Stimulated activated CD4-positive, alpha-beta T cell treated with anti-CD3 and anti-CD28 coated beads, TNF-alpha, amount 100 ng/mL, for 4 hours (primary cell): Measurements from ENCODE around the gene HPSE2.
"Not testable (repeated sequence)": the region's sequence is repeated elsewhere in the genome, so short reads cannot be mapped to it uniquely, and the experiment has no call there.

Experiments used
- DNase-seq, 3 experiments: peaks; one replicate each; pipeline ENCODE4 v3.0.0-alpha.2; 2020; ENCODE audit warnings: low read depth in 3 of 3

The HPSE2 gene

DNA sequence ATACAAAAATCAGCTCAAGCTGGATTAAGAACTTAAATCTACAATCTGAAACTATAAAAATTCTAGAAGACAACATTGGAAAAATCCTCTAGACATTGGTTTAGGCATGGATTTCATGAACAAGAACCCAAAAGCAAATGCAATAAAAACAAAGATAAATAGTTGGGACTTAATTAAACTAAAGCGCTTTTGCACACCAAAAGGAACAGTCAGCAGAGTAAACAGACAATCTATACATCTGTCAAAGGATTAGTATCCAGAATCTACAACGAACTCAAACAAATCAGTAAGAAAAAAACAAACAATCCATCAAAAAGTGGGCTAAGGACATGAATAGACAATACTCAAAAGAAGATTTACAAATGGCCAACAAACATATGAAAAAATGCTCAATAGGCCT, 733.1 kb downstream of the HPSE2 start:
- not testable (repeated sequence) for DNase-seq

DNA sequence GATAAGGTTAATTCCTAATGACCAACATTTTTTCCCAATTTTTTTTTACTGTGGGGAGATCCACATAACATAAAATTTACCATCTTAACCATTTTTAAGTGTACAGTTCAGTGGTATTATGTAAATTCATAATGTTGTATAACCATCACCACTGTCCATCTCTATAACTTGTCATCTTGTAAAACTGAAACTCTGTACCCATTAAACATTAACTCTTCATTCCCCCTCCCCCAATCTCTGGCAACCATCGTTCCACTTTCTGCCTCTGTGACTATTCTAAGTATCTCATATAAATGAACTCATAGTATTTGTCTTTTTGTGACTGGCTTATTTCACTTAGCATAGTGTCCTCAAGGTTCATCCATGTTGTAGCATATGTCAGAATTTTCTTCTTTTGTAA, 742.9 kb downstream of the HPSE2 start:
- no peak for DNase-seq

DNA sequence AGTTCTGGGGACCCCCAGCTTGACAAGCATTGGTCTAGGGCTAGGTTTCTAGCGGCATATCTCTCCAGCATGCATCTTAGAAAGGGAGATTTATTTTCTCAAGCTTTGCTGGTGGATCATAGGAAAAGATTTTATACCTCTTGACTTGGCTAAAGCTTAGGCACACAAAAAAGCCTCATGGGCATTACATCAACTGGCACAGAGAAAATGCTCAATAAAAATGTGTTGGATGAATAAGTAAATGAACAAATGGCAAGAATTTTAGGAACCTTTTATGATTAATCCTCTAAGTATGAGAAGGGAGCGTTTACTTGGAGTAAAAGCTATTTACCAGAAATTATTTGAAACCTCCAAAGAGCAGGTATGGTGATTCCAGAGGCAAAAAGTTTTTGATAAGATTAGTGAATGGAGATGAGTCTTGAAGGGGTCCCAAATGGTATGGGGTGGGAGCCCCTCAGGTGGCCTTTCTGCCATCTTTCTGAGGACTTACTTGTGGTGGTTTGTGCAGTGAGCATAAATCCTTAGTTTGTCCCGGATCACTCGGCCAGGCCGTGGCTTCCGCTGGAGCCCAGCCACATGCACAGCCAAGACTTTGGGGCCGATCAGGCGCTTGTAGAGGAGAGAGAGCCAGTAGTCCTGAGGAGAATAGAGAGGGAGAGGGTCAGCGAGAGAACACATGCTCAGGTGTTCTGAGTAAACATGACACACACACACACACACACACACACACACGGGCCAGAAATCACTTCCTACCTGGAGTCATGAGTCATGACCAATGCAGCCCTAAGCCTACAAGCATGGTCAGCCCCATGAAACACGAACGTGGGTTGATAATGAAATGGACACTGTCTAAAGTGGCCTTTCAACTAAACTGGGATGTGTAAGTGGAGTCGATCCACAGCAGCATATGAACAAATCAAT, 745.8 kb downstream of the HPSE2 start:
- DNase-seq: no peak

DNA sequence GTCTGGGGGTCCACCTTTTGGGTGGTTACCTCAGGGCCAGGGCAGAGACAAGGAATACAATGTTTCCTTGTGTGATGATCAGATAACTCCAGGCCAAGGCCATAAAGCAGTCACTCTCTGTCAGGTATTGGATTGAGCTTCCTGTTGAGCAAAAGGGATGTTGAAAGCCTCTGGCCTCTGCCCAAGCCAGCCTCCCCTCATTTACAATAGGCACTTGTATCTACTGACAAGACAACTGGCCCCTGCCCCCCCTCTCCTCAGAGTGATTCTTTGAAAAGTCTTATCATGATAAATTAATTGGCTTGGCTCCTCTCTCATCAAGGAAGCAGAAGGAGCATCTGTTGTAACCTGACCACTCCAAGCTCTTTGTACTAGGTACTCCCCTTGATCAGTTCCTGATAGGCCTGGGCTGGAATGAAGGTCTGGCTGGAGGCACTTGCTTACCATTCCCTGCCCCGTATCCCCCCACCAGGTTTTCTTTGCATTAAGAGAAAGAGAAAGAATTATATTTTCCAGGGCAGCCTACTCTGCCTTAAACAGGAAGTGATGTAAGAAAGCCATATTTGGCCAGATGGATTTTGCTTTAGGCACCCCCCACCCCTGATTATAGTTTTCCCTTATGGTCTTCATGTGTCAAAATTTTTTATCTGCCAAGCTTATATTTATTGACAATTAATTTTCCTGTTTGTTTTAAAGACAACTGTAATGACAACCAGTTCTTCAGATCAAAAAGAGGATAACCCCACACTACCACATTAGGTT, 746.8 kb downstream of the HPSE2 start:
- no peak for DNase-seq

DNA sequence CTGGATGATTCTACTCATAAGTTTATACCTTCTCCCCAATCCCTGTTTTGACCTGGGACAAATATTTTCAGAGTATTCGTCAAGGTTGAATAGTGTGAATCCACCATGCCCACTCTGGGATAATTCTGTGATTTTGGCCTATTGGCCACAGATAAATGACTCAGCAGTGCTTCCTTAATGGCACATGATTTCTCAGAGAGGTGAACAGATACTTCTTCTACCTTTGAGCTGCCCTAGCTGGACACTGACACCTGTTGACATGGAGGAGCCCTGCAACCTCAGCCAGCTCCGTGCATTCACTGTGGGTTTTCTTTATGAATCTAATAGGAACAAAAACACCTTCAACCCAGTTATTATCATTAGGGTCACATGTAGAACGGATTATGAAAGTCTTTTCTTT, 748.0 kb downstream of the HPSE2 start:
- DNase-seq: no peak

DNA sequence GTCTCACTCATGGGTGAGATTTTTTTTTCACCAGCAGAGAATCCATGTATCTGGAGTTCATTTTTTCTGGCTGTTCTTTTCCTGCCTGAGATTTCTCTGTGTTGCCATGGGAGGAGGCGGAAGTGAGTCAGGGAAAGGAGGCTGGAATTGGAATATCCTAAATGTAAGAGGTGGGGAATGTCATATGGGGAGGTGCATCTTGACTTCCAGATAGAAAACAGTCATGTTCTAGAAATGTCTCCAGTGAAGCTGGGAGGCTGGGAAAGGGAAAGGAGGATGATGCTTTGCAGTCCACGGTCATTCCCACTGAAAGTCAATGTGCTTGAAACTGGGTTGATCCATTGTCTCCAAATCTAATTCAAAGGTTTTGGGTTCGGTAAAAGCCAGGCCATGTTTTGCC, 749.2 kb downstream of the HPSE2 start:
- no peak for DNase-seq

DNA sequence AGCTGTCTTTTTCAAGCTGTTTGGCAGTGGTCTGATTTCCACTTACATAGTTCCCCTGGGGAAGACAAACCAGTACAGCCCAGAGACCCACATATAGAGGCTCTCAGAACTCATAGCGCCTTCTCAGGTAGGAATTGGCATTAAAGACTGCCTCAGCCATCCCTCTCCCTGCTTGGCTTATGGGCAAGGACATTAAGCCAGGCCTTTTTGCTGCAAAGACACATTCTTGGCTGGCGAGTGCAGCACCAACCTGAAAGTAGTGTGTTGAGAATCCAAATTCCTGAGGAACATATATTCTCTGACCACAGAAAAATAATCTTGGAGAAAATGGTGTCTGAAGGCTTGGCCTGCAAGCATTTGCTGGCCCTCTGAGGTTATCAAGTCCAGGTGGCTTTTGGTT, 749.7 kb downstream of the HPSE2 start:
- DNase-seq: no peak

DNA sequence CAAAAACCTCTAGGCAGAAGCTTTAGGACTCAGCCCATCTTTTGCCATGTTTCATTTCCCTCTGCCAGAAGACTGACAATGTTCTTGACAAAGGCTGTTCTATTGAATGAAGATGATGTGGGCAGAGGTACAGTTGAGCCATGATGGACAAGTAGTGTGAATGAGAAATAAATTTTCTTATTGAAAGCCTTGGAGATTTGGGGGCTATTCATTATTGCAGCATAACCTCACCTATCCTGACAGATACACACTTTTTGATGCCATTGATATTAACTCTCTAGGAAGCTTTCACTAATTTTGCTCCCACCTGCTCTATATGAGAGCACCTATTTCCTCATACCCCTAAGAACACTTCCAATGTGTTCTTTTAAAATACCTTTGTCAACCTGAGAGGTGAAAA, 752.0 kb downstream of the HPSE2 start:
- DNase-seq: no peak

DNA sequence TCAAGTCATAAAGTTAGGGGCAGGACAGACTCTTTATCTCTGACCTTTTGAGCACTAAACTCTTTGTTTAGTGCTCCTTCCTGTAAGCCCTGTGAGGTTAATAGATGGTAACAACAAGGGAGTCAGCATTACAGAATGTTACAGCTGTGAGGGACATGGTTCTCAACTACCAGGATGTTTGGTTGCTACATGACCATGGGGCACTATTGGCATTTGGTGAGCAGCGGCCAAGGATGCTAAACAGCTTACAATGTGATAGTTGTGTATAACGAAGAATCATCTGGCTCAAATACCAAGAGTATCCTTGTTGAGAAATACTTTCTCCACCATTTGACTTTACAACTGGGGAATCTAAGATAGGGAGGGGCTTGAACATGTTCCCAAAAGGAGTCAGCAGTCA, 753.6 kb downstream of the HPSE2 start:
- no peak for DNase-seq

DNA sequence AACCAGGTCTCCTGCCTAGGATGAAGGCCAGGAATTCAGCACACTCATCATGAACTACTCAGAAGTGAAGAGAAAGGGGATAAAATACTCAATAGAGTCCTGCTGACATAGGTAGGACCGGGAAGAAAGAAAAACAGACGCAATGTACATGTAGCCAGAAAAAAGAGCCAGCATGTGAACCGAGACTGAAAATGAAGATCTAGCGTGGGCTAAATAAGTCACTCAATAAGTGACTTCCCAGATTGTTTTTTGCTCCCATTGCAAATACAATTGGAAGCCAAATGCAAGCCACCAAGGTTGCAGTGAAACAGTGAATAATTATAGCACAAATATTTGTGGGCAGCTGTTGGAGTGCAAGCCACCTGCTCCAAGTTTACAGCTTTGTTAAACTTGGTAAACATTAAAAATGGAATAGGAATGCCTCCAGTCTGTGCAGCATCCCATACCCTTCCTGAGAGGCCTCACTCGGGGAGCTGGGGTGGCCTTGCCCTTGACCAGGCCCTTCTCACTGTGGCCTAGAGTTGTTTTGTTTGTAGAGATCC, 754.2 kb downstream of the HPSE2 start:
- DNase-seq: no peak

DNA sequence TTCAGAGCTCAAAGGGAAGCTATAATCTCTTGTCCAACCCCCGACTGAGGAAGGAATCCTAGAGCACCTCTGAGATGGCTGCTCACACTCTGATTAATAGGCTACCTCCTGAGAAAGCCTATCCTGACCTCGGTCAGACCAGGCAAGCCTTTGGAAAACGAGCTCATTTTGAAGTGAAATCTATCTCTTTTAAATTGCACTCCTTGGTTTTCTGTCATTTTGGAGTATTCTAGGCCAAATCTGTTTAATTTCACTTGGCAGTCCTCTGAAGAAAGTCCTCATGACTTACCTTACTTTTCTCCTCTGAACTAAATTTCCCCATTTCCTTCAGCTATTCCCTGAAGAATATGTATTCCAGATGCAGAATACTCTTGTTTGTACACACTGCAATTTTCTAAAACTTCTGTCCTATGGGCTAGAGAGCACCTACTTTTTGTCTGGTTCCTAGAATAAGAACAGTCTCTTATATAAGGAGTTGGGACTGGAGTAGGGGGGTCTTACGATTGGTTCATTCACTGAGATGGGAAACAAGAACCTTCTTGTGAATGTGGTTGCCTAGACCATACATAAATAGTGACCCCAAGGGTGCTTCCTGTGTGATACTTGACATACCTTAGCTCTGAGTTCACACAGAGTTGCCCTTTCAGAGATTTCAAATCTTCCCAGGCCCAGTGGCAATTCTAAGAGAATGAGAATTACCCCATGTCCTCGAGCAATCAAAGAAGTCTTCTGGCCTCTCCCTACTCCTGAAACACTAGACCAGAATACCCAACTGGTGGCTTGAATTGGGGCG, 757.0 kb downstream of the HPSE2 start:
- no peak for DNase-seq

DNA sequence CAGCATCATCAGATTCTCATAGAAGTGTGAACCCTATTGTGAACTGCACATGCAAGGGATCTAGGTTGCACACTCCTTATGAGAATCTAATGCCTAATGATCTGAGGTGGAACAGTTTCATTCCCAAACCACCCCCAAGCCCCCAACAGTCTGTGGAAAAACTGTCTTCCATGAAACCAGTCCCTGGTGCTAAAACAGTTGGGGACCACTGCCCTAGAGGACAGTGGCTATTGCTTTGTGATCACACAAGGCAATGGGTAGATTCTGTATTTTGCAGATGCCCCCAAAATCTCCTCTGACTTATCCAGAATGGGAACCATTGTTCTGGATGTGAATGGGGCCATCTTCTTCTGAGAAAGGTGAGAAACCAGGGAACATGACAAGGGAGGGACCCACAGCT, 757.8 kb downstream of the HPSE2 start:
- no peak for DNase-seq

DNA sequence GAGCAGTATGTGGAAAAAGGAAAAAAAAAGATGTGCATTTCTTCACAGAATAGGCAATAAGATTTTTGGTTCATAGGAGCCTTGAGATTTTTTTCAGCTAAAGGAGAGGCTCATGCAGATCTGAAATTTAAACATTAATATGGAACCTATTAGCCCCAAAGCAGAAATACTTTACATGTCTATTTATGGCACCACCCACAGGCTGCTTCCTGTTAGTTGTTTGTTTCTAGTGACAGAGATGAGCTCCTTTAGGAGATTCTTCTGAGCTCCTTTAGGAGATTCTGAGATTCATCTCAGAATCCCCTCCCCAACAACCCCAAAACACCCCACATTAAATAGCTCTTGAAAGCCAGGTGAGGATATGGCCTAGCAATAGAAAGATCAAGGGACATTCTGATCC, 761.0 kb downstream of the HPSE2 start:
- no peak for DNase-seq

DNA sequence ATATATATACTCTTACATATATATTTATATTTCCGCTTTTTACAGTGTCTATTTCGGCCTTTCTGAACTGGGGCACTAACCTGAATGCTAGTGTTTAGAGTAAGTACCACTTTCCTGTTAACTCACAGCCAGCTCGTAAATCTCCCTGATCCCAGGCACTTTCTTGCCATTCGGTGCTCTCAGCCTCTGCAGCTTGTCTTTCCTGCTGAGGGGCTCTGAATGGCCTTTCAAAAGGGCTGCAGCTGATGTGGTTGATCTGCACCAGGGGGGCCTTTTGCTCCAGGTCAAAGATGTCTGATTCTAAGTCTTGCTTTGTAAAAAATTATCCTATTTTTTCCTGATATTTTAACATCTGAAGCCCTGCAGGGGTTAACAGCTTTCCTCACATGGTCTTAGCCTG, 763.5 kb downstream of the HPSE2 start:
- DNase-seq: no peak

DNA sequence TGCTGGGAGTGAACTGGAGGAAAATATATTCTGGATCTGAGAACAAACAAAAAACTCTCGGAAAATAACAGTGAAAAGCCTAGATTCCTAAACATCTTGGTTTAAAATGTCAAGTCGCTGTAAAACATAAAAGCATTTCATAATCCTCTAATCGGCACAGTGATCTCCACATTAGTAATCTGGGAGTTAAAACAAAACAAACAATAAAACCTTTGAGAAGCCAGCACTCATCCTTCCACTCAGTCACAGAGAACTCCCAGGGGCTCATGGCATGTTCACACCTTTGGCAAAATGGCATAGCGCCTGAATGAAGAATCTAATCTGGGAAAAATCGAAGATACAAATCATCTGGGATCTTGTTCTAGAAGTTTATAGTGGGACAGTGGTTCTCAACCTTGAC, 764.8 kb downstream of the HPSE2 start:
- DNase-seq: no peak

DNA sequence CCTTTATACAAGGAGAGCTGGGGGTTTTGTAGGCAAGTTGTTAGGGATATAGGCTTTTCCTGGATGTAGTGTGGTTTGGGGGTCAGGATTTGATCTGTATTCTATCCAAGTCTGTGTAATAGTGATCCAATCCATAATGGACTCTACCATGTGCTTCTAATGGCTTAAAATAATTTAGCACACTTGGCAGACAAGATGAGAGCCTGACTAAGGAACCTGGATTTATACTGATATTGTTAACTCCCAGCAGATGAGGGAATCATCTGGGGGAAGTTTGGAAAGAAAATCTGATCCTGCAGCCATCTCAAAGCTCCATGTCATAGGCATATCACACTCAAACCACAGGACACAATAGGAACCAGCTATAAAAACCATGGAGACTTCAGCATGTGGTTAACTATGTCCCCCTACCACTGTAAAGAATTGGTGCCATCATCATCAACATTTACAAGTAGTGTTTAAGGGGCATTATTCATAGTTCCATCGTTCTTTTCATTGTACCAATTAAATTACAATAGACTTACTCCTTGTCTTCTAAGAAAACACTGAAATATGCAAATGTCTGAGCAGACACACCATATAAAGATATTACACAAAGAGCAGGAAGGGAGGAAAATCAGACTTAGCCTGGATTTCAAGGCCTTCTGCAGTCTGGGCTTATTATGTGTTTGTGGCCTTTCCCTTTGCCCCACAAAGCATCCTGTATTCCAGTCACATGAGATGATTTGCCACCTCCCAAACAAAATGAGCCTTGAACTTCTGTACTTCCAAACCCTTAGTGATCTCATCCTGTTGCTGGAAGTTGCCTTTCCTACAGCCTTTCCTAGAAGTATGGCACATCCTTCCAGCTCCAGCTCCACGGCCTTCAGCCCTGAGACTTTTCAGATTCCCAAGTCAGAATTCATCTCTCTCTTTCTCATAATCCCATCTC, 766.4 kb downstream of the HPSE2 start:
- no peak for DNase-seq

DNA sequence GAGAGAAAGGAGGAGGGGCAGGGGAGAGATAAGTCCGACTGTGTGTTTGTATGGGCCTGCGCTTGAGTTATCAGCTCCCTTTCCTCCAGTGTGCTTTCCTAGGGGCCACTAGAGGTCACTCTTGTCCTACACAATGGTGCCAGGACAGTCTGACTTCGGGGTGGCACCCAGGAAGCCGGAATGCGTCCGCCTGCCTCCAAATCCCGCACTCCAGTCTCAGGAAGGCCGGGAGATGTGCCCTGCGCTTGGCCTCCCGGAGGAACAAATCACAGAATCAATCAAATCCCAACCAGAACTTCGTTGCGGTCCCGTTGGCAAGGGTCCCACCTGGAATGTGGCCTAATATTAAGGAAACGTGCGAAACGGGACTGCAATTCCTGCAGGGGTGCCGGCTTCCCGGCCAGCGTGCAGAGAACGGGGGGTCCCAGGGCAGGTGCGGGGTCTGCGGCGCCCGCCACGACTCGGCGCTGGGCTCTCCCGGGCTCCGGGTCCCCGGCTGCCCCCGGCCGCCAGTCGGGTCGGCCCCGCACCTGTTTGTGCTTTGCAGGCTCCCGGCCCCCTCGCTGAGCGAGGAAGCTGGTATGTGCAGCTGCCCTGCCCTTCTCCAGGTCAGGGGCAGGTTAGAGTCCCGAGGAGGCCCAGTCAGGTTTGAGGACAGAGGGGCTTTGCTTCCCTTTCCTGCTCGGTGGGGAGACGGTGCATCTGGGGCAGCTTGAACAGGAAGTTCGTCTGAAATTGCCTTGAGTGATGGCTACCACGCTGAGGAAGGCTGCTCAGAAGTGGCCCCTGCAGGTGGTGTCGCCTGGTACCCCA, 767.9 kb downstream of the HPSE2 start:
- DNase-seq: peak; percentile 32 to 39 (median 36)

DNA sequence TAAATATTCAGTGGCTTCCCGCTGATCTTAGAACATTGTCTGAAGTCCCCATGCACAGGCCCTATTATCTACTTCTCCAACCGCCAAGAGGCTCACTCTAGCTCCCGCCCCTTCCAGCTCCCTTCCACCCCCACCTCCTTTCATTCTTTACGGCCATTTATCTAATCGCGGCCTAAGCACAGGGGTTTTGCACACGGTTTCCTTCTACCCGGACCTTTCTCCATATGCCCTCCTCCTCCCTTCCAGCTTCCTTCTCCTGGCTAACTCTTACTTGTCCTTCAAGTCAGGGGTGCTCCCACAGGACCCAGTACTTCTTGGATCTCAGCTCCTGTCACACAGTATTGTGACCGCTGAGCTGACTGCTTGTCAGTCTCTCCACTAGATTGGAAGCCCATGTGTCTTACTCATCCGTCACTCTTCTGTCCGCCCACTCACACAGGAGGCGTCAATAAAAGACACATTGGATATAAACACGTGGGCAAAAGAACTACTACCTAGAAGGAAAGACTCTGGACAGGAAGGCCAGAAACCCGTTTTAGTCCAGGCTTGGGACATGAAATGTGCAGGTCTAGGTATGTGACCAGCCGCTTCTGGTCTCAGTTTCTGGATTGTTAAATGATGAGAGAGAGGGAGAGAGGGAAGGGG, 768.7 kb downstream of the HPSE2 start:
- DNase-seq: no peak

DNA sequence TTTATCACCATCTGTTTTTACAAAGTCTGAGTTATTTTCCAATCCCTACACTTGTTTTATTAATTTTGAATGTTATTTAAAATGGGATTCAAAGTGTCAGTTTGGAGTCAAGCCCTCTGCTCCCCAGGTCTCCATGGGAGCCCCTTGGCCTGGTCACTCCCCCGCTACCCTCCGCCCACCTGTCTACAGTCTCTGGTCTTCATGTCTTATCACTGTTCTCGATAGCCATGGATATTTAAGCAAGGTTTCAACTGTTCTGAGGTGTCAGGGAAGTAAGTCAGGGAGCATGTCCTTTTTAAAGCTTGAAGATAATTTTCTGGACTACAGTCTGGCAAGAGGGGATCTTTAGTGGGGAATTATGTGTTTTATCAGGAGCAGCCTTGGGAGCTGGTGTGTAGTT, 769.8 kb downstream of the HPSE2 start:
- DNase-seq: no peak
